Endothelial cell of umbilical vein (primary cell): ENCODE data around the gene CCDC171. TPM values are rescaled to one million over a fixed set of nuclear protein-coding genes. Genes with fewer than 3 reads are reported as not detected.

Experiments used
- BruUV-seq: library from RNA; stranded (reverse); fragments of 400-500 nt; replicated peaks from 2 replicates; lab custom pipeline; 2021; lab: Mats Ljungman, UMichigan
- CTCF ChIA-PET: fragments of 300-600, 350-600 bp; sonication (Branson Sonifier 250); formaldehyde crosslinking; loops from one replicate; lab custom pipeline; 2021; ENCODE audit warnings: antibody characterized with exemption, inconsistent platforms; lab: Charles Lee
- POLR2A ChIA-PET: fragments of 300-600, 350-600 bp; sonication (Branson Sonifier 250); formaldehyde crosslinking; loops from one replicate; lab custom pipeline; 2021; ENCODE audit warnings: antibody characterized with exemption, inconsistent platforms; lab: Charles Lee
- DNase-seq: peaks from one replicate; pipeline ENCODE4 v3.0.0-alpha.2; 2011; ENCODE audit warnings: low read depth, low spot score
- FAIRE-seq: peaks from 2 replicates; lab custom pipeline; 2011; peaks lifted over from hg19 to GRCh38; lab: Jason Lieb, UNC
- H2AFZ ChIP-seq: 2 replicates; pipeline ENCODE4 v1.6.0; 2012; ENCODE audit warnings: low read depth, low read length, control low read depth, inconsistent platforms
- H3K27ac ChIP-seq: 2 replicates; pipeline ENCODE4 v1.5.1; 2011; ENCODE audit warnings: low read depth, mild to moderate bottlenecking, control low read depth, low read length, moderate library complexity; ENCODE audit not compliant: insufficient read depth
- H3K27me3 ChIP-seq, 2 experiments: 2 replicates each; pipeline versions ENCODE4 v1.6.0 to v1.6.1; 2011; ENCODE audit warnings: low read length in 2 of 2, mixed read lengths in 1 of 2; ENCODE audit not compliant: control insufficient read depth in 2 of 2, insufficient read depth in 2 of 2
- H3K36me3 ChIP-seq, 2 experiments: 2 replicates in 1 of 2; 3 replicates in 1 of 2; pipeline ENCODE4 v1.5.1; 2011; ENCODE audit warnings: low read length in 2 of 2, mild to moderate bottlenecking in 1 of 2, moderate library complexity in 1 of 2; ENCODE audit not compliant: control insufficient read depth in 2 of 2, insufficient read depth in 2 of 2; ENCODE audit errors: extremely low read depth in 1 of 2
- H3K4me1 ChIP-seq: 3 replicates; pipeline ENCODE4 v1.5.1; 2011; ENCODE audit warnings: mild to moderate bottlenecking, low read length; ENCODE audit not compliant: control insufficient read depth, insufficient read depth; ENCODE audit errors: extremely low read depth
- H3K4me2 ChIP-seq: 2 replicates; pipeline ENCODE4 v1.6.1; 2011; ENCODE audit warnings: low read length, control low read depth, mixed read lengths; ENCODE audit not compliant: insufficient read depth
- H3K4me3 ChIP-seq, 3 experiments: fragments of 200-600 bp in 1 of 3; sonication (generic), shearing (Covaris generic) in 1 of 3; replicated peaks in 1 of 3; 2 replicates each; pipeline ENCODE4 v1.5.1; 2011 to 2016; ENCODE audit warnings: control low read depth in 3 of 3, low read length in 3 of 3, mild to moderate bottlenecking in 2 of 3, inconsistent platforms in 1 of 3, low read depth in 1 of 3, moderate library complexity in 1 of 3; ENCODE audit not compliant: insufficient read depth in 1 of 3
- H3K79me2 ChIP-seq: 2 replicates; pipeline ENCODE4 v1.6.0; 2012; ENCODE audit warnings: low read length, inconsistent platforms; ENCODE audit not compliant: control insufficient read depth, insufficient read depth
- H3K9ac ChIP-seq: replicated peaks from 2 replicates; pipeline ENCODE3; 2011; ENCODE audit warnings: low read length, control low read depth; ENCODE audit not compliant: insufficient read depth; ENCODE audit errors: extremely low read depth
- H3K9me1 ChIP-seq: replicated peaks from 3 replicates; pipeline ENCODE4 v1.6.0; 2011; ENCODE audit warnings: mild to moderate bottlenecking, low read length; ENCODE audit not compliant: control insufficient read depth, insufficient read depth; ENCODE audit errors: extremely low read depth
- H3K9me3 ChIP-seq: replicated peaks from 2 replicates; pipeline ENCODE4 v1.5.1; 2012; ENCODE audit warnings: low read length, inconsistent platforms; ENCODE audit not compliant: control insufficient read depth, insufficient read depth
- H4K20me1 ChIP-seq: replicated peaks from 2 replicates; pipeline ENCODE3; 2011; ENCODE audit warnings: mild to moderate bottlenecking, low read length; ENCODE audit not compliant: control insufficient read depth, insufficient read depth; ENCODE audit errors: extremely low read depth
- EZH2 ChIP-seq: IDR thresholded peaks from 2 replicates; pipeline ENCODE4 v1.6.1; 2012; ENCODE audit warnings: borderline replicate concordance, low read depth, mild to moderate bottlenecking, moderate library complexity, low read length, inconsistent platforms; ENCODE audit not compliant: severe bottlenecking
- FOS ChIP-seq: IDR thresholded peaks from 2 replicates; pipeline ENCODE4 v1.6.1; 2011; ENCODE audit warnings: mild to moderate bottlenecking, low read length, moderate library complexity, borderline replicate concordance; ENCODE audit not compliant: insufficient read depth
- GATA2 ChIP-seq: IDR thresholded peaks from 2 replicates; pipeline ENCODE4 v1.7.0; 2011; ENCODE audit warnings: low read depth, mild to moderate bottlenecking, moderate library complexity, mixed read lengths, low read length; ENCODE audit not compliant: insufficient read length, insufficient read depth
- JUN ChIP-seq: IDR thresholded peaks from 2 replicates; pipeline ENCODE4 v1.6.1; 2011; ENCODE audit warnings: borderline replicate concordance, low read depth; ENCODE audit not compliant: insufficient read length, insufficient read depth
- MYC ChIP-seq: IDR thresholded peaks from one replicate; pipeline ENCODE4 v1.6.1; 2011; ENCODE audit warnings: mild to moderate bottlenecking, low read depth, low read length
- POLR2A ChIP-seq: IDR thresholded peaks from 2 replicates; pipeline ENCODE4 v1.6.1; 2012; ENCODE audit warnings: low read depth, mild to moderate bottlenecking, control low read depth, low read length
- POLR2AphosphoS5 ChIP-seq: IDR thresholded peaks from 2 replicates; pipeline ENCODE4 v1.6.1; 2012; ENCODE audit warnings: low read depth, mild to moderate bottlenecking, control low read depth, low read length, moderate library complexity; ENCODE audit not compliant: insufficient read depth
- dilution Hi-C: fragments of 300-500 bp; cut with MboI; formaldehyde crosslinking; loops from one replicate; pipeline ENCODE4 v1.15.0; 2019; ENCODE audit warnings: low sequenced_read_pairs; ENCODE audit not compliant: extremely low pct_ligation_motif_present
- intact Hi-C: fragments of 100-400 bp; cut with micrococcal nuclease; formaldehyde crosslinking; loops from one replicate; pipeline ENCODE4 v1.10.0; 2022
- polyA plus RNA-seq, 4 experiments: library from polyadenylated mRNA; depleted of rRNA in 3 of 4; stranded (reverse) in 3 of 4; unstranded in 1 of 4; fragments of >200 nt; gene quantifications; 2 replicates each; pipeline versions ENCODE4 v1.2.1 to v1.2.3, GENCODE V29; 2011 to 2012; ENCODE audit warnings: missing spikeins in 1 of 4
- total RNA-seq: library from RNA; stranded (reverse); gene quantifications from 2 replicates; pipeline ENCODE4 v1.2.3, GENCODE V29; 2021
- TF ChIP-seq, protein P1 (sequence below): IDR thresholded peaks from 2 replicates; pipeline ENCODE4 v1.6.1; 2011; ENCODE audit not compliant: insufficient read depth, insufficient read length
- TF ChIP-seq, protein P2 (sequence below), 2 donors: IDR thresholded peaks; 1 replicate in 1 of 2; 2 replicates in 1 of 2; pipeline ENCODE4 v1.5.1; 2011; ENCODE audit warnings: low read length in 2 of 2, mild to moderate bottlenecking in 2 of 2, moderate library complexity in 2 of 2, control low read depth in 1 of 2, inconsistent platforms in 1 of 2, low read depth in 1 of 2; ENCODE audit not compliant: insufficient read depth in 1 of 2; ENCODE audit errors: extremely low read depth in 1 of 2

The CCDC171 gene
- total and polyA plus RNA-seq, 2 donors (not counting 3 experiments of a cell fraction or from before 2014, with no cell fraction given), result 0.58 to 1.4 TPM

DNA sequence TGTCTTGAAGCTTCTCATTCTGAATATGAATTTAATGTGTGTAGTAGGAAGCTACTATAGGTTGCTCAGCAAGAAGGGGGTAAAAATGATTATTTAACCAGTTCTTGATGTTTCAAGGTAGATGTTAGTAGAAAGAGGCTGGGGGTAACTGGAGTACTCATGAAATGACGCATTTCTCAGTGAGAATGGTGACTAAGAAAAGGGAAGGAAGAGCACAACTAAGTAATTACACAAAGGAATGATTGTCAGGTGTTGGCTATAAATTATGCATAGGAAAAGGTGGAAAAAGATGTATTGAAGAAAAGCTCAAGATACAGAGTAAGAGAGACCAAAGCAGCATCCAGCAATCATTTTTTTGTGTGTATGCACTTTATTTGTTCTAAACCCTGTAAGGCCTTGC is 40.6 kb upstream of the CCDC171 start:
- intact Hi-C loops (loop anchor here (5.0 kb wide), 1 partner anchor 205 kb away; the partner anchor contains the start of gene TTC39B), dilution Hi-C loops (no loop called here)
- Histone ChIP-seq H2AFZ (no peak overlapping the region), H4K20me1 (no peaks in the 10 kb centered on the region), H3K27me3 (no peaks in the 10 kb centered on the region), H3K36me3 (peaks cover 0 to under 1% of the 10 kb centered on the region in 2 experiments), H3K9ac (no peak overlapping the region), H3K9me3 (no peaks in the 10 kb centered on the region), H3K4me3 (no peak overlapping the region), H3K27ac (no peak overlapping the region), H3K79me2 (peaks cover 26% of the 10 kb centered on the region), H3K4me1 (peaks cover 19% of the 10 kb centered on the region), H3K4me2 (no peak overlapping the region), H3K9me1 (no peaks in the 10 kb centered on the region)
- TF ChIP-seq POLR2A (no peak), GATA2 (no peak), JUN (no peak), MYC (no peak), FOS (no peak), EZH2 (no peak), POLR2AphosphoS5 (no peak)
- TF ChIP-seq, protein P1, sequence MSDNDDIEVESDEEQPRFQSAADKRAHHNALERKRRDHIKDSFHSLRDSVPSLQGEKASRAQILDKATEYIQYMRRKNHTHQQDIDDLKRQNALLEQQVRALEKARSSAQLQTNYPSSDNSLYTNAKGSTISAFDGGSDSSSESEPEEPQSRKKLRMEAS, result no peak
- TF ChIP-seq, protein P2, sequence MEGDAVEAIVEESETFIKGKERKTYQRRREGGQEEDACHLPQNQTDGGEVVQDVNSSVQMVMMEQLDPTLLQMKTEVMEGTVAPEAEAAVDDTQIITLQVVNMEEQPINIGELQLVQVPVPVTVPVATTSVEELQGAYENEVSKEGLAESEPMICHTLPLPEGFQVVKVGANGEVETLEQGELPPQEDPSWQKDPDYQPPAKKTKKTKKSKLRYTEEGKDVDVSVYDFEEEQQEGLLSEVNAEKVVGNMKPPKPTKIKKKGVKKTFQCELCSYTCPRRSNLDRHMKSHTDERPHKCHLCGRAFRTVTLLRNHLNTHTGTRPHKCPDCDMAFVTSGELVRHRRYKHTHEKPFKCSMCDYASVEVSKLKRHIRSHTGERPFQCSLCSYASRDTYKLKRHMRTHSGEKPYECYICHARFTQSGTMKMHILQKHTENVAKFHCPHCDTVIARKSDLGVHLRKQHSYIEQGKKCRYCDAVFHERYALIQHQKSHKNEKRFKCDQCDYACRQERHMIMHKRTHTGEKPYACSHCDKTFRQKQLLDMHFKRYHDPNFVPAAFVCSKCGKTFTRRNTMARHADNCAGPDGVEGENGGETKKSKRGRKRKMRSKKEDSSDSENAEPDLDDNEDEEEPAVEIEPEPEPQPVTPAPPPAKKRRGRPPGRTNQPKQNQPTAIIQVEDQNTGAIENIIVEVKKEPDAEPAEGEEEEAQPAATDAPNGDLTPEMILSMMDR (IDR thresholded peaks at IDR 0.05; ENCODE audit: extremely low read depth in 1 of 2, insufficient read depth in 1 of 2, low read depth in 1 of 2, low read length in 2 of 2), result no peak
- ChIA-PET CTCF (interaction anchor here (1.4 to 2.5 kb wide), 4 partner anchors 11 to 205 kb away, joined by 3 to 9 read pairs (median 4); partner anchors contain the start of gene TTC39B), POLR2A (interaction anchor here (3.2 kb wide), 1 partner anchor 41 kb away, joined by 9 read pairs; the partner anchor contains the start of gene CCDC171)
- BruUV-seq, result no TSS peak
- DNase-seq (no peak), FAIRE-seq (no peak)
